K562 (cell line): ENCODE results near the gene HLA-DQA2. TPM values are rescaled to one million over a fixed set of nuclear protein-coding genes. Genes with fewer than 3 reads are reported as not detected.
A peak's percentile ranks its signal among the peaks of the same experiment; 100 is the strongest.

Source experiments
- ATAC-seq: fragments of 200-7000 bp; cut with Tn5 transposase; 3 replicates; pipeline ENCODE4 v1.9.1; 2020; ENCODE audit warnings: moderate library complexity
- BruUV-seq: library from RNA; stranded (reverse); fragments of 400-500 nt; replicated peaks from 2 replicates; lab custom pipeline; 2021; lab: Mats Ljungman, UMichigan
- CTCF ChIA-PET: fragments of 300-600 bp; formaldehyde crosslinking; extraction: SDS; loops from one replicate; lab custom pipeline; 2021; ENCODE audit warnings: low intra/inter-chr PET ratio; lab: Yijun Ruan, JAX
- POLR2A ChIA-PET: fragments of 300-600, 350-650 bp; sonication (Branson Sonifier 250); formaldehyde crosslinking; extraction: SDS; loops from one replicate; lab custom pipeline; 2021; ENCODE audit warnings: antibody characterized with exemption, inconsistent platforms; lab: Yijun Ruan, JAX
- DNase-seq, 4 experiments: peaks; one replicate each; pipeline versions ENCODE4 v3.0.0 to v3.0.0-alpha.2; 2011 to 2018; ENCODE audit warnings: low spot score in 3 of 4, mixed read lengths in 3 of 4; ENCODE audit errors: extremely low read depth in 1 of 4
- FAIRE-seq: peaks from 2 replicates; lab custom pipeline; 2011; peaks lifted over from hg19 to GRCh38; lab: Jason Lieb, UNC
- H2AFZ ChIP-seq: 2 replicates; pipeline ENCODE4 v1.6.0; 2011; ENCODE audit warnings: low read depth, low read length, control low read depth, inconsistent platforms
- H3K27ac ChIP-seq: fragments of 200-600 bp; 3 replicates; pipeline ENCODE4 v1.8.0; 2011; ENCODE audit warnings: low read depth, mild to moderate bottlenecking, control low read depth, inconsistent platforms, low read length, moderate library complexity, mixed read lengths; ENCODE audit errors: extremely low read depth
- H3K27me3 ChIP-seq, 2 experiments: fragments of 300-600 bp in 1 of 2; 2 replicates in 1 of 2; 3 replicates in 1 of 2; pipeline versions ENCODE4 v1.6.0 to v1.8.0; 2011; ENCODE audit warnings: inconsistent platforms in 2 of 2, low read length in 2 of 2, mild to moderate bottlenecking in 1 of 2, mixed read lengths in 1 of 2, moderate library complexity in 1 of 2; ENCODE audit not compliant: control insufficient read depth in 2 of 2, insufficient read depth in 2 of 2
- H3K36me3 ChIP-seq: fragments of 300-600 bp; 3 replicates; pipeline ENCODE4 v1.8.0; 2011; ENCODE audit warnings: mild to moderate bottlenecking, low read length, inconsistent platforms; ENCODE audit not compliant: control insufficient read depth, insufficient read depth
- H3K4me1 ChIP-seq, 2 experiments: fragments of 200-600 bp in 1 of 2; replicated peaks in 1 of 2; 2 replicates in 1 of 2; 3 replicates in 1 of 2; pipeline versions ENCODE4 v1.5.1 to v1.8.0; 2011; ENCODE audit warnings: inconsistent platforms in 2 of 2, low read length in 2 of 2, mild to moderate bottlenecking in 1 of 2, mixed read lengths in 1 of 2, moderate library complexity in 1 of 2; ENCODE audit not compliant: control insufficient read depth in 2 of 2, insufficient read depth in 2 of 2
- H3K4me2 ChIP-seq: 2 replicates; pipeline ENCODE4 v1.6.1; 2011; ENCODE audit warnings: low read length, control low read depth, inconsistent platforms, mixed read lengths; ENCODE audit not compliant: insufficient read depth
- H3K4me3 ChIP-seq: fragments of 200-600 bp; sonication (generic), shearing (Covaris generic); 2 replicates; pipeline ENCODE4 v1.5.1; 2016; ENCODE audit warnings: control low read depth, inconsistent platforms
- H3K79me2 ChIP-seq: fragments of 200-600 bp; 3 replicates; pipeline ENCODE4 v1.8.0; 2011; ENCODE audit warnings: low read length, inconsistent platforms; ENCODE audit not compliant: control insufficient read depth, insufficient read depth
- H3K9ac ChIP-seq, 2 experiments: 2 replicates each; pipeline versions ENCODE4 v1.6.0 to v1.6.1; 2011; ENCODE audit warnings: low read depth in 2 of 2, low read length in 2 of 2, control low read depth in 1 of 2, inconsistent platforms in 1 of 2, mild to moderate bottlenecking in 1 of 2, mixed read lengths in 1 of 2; ENCODE audit not compliant: insufficient read depth in 1 of 2
- H3K9me1 ChIP-seq: one replicate; pipeline ENCODE4 v1.6.0; 2011; ENCODE audit warnings: inconsistent platforms, mild to moderate bottlenecking, low read length, moderate library complexity; ENCODE audit not compliant: control insufficient read depth, insufficient read depth
- H3K9me3 ChIP-seq: replicated peaks from 2 replicates; pipeline ENCODE4 v1.5.1; 2011; ENCODE audit warnings: low read depth, low read length, inconsistent platforms; ENCODE audit not compliant: control insufficient read depth, insufficient read depth
- H4K20me1 ChIP-seq: replicated peaks from 2 replicates; pipeline ENCODE4 v1.6.1; 2011; ENCODE audit warnings: low read length, inconsistent platforms, mixed read lengths; ENCODE audit not compliant: control insufficient read depth, insufficient read depth
- ASH1L ChIP-seq: fragments of 450-650 bp; IDR thresholded peaks from 2 replicates; pipeline ENCODE4 v1.6.1; 2018; ENCODE audit warnings: borderline replicate concordance, mild to moderate bottlenecking, low read depth; ENCODE audit not compliant: partially characterized antibody
- KLF10 ChIP-seq: fragments of 250-450 bp; sonication (Bioruptor Pico); IDR thresholded peaks from 2 replicates; pipeline ENCODE4 v1.6.1; 2021; ENCODE audit warnings: matching md5 sums
- WGBS: fragments of 100-300 bp; shearing (Covaris generic); methylation state at CpG from one replicate; pipeline ENCODE4 v1.1.6; 2016; ENCODE audit warnings: low coverage, mixed read lengths; ENCODE audit not compliant: insufficient coverage; ENCODE audit errors: missing lambda C conversion rate; 5-methylcytosine and 5-hydroxymethylcytosine counted together
- in situ Hi-C: fragments of 300-500 bp; cut with MboI; formaldehyde crosslinking; loops from 4 replicates; pipeline ENCODE4 v1.15.0; 2018; ENCODE audit warnings: inconsistent platforms, mixed read lengths
- intact Hi-C: fragments of 100-400 bp; cut with micrococcal nuclease; formaldehyde crosslinking; loops from 2 replicates; pipeline ENCODE4 v1.14.2; 2022
- polyA plus RNA-seq, 8 experiments: library from polyadenylated mRNA; depleted of rRNA in 4 of 8; stranded (reverse) in 5 of 8; unstranded in 3 of 8; fragments of >200 nt; fragmentation: Nextera tagmentation in 2 of 8; fragmentation: Illumina TruSeq in 1 of 8; extraction: Ambion mirVana in 2 of 8; extraction: Trizol in 1 of 8; gene quantifications; 2 replicates each; pipeline versions ENCODE4 v1.2.1 to v1.2.3, GENCODE V29; 2011 to 2014; ENCODE audit warnings: inconsistent platforms in 1 of 8, missing spikeins in 1 of 8
- total RNA-seq, 7 experiments: library from RNA; depleted of rRNA in 6 of 7; stranded (reverse); fragments of >200 nt in 6 of 7; fragmentation: Illumina TruSeq in 2 of 7; extraction: Trizol in 2 of 7; gene quantifications; 2 replicates each; pipeline versions ENCODE4 v1.2.1 to v1.2.3, GENCODE V29; 2011 to 2021; ENCODE audit warnings: low replicate concordance in 1 of 7
- TF ChIP-seq, protein P1 (sequence below), 3 experiments: IDR thresholded peaks in 2 of 3; conservative IDR thresholded peaks in 1 of 3; 2 replicates each; pipeline ENCODE4 v1.5.1; 2011 to 2012; ENCODE audit warnings: low read length in 3 of 3, mild to moderate bottlenecking in 3 of 3, control low read depth in 2 of 3, improper control_type of control experiment in 1 of 3, inconsistent platforms in 1 of 3, low read depth in 1 of 3, mixed read lengths in 1 of 3, moderate library complexity in 1 of 3; ENCODE audit not compliant: insufficient read depth in 2 of 3
- TF ChIP-seq, protein P2 (sequence below), 2 experiments: fragments of 450-650 bp; conservative IDR thresholded peaks; 2 replicates each; pipeline ENCODE4 v1.6.1; 2017; ENCODE audit warnings: mild to moderate bottlenecking in 2 of 2, moderate library complexity in 2 of 2
- TF ChIP-seq, protein P3 (sequence below): fragments of 450-650 bp; IDR thresholded peaks from 2 replicates; pipeline ENCODE4 v1.6.1; 2016; ENCODE audit warnings: antibody characterized with exemption

Gene HLA-DQA2
- total and polyA plus RNA-seq, 9 of the 15 experiments (the other 6 are each of a cell fraction or from before 2014, with no cell fraction given) = not detected

DNA sequence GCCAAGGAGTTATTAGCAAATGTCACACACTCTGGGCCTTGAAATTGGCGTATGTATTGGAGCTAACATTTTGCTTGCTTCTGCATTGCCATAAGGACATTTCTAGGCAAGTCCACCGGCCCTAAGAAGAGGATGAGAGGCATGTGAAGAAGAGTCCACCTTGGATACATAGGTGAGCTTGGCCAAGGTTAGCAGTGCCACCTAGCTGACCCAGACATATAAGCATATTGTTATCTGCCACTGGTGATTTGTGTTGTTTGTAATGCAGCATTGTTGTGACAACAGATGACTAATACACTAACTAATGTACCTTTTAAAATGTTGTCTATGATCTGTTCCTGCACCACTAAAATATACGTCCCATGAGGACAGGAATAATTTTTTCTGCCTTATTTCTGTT is 24.8 kb upstream of the HLA-DQA2 start:
- Histone ChIP-seq H3K4me3 (no peak overlapping the region), H3K9me1 (peaks cover 3% of the 10 kb centered on the region), H3K27me3 (peaks cover 4 to 7% of the 10 kb centered on the region in 2 experiments; a peak in 3 of 5 replicates), H3K4me1 (no peaks in the 10 kb centered on the region), H4K20me1 (no peaks in the 10 kb centered on the region), H2AFZ (no peak overlapping the region), H3K36me3 (no peaks in the 10 kb centered on the region), H3K9me3 (no peaks in the 10 kb centered on the region), H3K9ac (no peak overlapping the region), H3K27ac (no peak overlapping the region), H3K79me2 (no peaks in the 10 kb centered on the region), H3K4me2 (no peak overlapping the region)
- ChIA-PET POLR2A (interaction anchor here (0.5 to 1.2 kb wide), 2 partner anchors 13 to 200 kb away, joined by 3 to 4 read pairs; no protein-coding TSS in a partner anchor), CTCF (interaction anchor here (0.7 kb wide), 1 partner anchor 302 kb away, joined by 3 read pairs; no protein-coding TSS in a partner anchor)
- no TSS peak for BruUV-seq
- FAIRE-seq = no peak
- in situ Hi-C loops = no loop called here
- TF ChIP-seq, protein P1, sequence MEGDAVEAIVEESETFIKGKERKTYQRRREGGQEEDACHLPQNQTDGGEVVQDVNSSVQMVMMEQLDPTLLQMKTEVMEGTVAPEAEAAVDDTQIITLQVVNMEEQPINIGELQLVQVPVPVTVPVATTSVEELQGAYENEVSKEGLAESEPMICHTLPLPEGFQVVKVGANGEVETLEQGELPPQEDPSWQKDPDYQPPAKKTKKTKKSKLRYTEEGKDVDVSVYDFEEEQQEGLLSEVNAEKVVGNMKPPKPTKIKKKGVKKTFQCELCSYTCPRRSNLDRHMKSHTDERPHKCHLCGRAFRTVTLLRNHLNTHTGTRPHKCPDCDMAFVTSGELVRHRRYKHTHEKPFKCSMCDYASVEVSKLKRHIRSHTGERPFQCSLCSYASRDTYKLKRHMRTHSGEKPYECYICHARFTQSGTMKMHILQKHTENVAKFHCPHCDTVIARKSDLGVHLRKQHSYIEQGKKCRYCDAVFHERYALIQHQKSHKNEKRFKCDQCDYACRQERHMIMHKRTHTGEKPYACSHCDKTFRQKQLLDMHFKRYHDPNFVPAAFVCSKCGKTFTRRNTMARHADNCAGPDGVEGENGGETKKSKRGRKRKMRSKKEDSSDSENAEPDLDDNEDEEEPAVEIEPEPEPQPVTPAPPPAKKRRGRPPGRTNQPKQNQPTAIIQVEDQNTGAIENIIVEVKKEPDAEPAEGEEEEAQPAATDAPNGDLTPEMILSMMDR (IDR thresholded peaks at IDR 0.05 in 2 of 3, conservative IDR thresholded peaks at IDR 0.05 in 1 of 3; ENCODE audit: insufficient read depth in 2 of 3, low read depth in 1 of 3, low read length in 3 of 3) = peak in 2 of 3 experiments; percentile 5 to 8; a peak in 1 of 6 replicates
- TF ChIP-seq KLF10 (CRISPR knock-in tag) = no peak
- TF ChIP-seq ASH1L = no peak
- TF ChIP-seq, protein P2, sequence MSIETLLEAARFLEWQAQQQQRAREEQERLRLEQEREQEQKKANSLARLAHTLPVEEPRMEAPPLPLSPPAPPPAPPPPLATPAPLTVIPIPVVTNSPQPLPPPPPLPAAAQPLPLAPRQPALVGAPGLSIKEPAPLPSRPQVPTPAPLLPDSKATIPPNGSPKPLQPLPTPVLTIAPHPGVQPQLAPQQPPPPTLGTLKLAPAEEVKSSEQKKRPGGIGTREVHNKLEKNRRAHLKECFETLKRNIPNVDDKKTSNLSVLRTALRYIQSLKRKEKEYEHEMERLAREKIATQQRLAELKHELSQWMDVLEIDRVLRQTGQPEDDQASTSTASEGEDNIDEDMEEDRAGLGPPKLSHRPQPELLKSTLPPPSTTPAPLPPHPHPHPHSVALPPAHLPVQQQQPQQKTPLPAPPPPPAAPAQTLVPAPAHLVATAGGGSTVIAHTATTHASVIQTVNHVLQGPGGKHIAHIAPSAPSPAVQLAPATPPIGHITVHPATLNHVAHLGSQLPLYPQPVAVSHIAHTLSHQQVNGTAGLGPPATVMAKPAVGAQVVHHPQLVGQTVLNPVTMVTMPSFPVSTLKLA (conservative IDR thresholded peaks at IDR 0.05) = no peak
- TF ChIP-seq, protein P3, sequence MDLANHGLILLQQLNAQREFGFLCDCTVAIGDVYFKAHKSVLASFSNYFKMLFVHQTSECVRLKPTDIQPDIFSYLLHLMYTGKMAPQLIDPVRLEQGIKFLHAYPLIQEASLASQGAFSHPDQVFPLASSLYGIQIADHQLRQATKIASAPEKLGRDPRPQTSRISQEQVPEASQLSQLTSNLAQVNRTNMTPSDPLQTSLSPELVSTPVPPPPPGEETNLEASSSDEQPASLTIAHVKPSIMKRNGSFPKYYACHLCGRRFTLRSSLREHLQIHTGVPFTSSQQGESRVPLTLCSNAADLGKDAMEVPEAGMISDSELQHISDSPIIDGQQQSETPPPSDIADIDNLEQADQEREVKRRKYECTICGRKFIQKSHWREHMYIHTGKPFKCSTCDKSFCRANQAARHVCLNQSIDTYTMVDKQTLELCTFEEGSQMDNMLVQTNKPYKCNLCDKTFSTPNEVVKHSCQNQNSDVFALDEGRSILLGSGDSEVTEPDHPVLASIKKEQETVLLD = no peak
- intact Hi-C loops = no loop called here
- WGBS = 2% methylated on average over 3 of the region's 3 CpGs
- no peak for DNase-seq
- ATAC-seq = no peak
